OCI-LY1 (cell line): ENCODE results near the gene DENND5B.
"Not testable (repeated sequence)": the region's sequence is repeated elsewhere in the genome, so short reads cannot be mapped to it uniquely, and the experiment has no call there.

Experiments
- H2AFZ ChIP-seq: fragments of 200-600 bp; sonication (generic), shearing (Covaris generic); 2 replicates; pipeline ENCODE4 v1.6.0; 2014; ENCODE audit warnings: antibody characterized with exemption, mild to moderate bottlenecking, low read length
- H3F3A ChIP-seq: fragments of 200-600 bp; sonication (generic), shearing (Covaris generic); 2 replicates; pipeline ENCODE4 v1.6.0; 2014; ENCODE audit warnings: mild to moderate bottlenecking, antibody characterized with exemption, low read length, moderate library complexity; ENCODE audit not compliant: insufficient read depth
- H3K27ac ChIP-seq: fragments of 200-600 bp; sonication (generic); 2 replicates; pipeline ENCODE4 v1.5.1; 2014; ENCODE audit warnings: low read length, mixed run types, mild to moderate bottlenecking, low read depth; ENCODE audit not compliant: poor library complexity, severe bottlenecking
- H3K27me3 ChIP-seq: fragments of 200-600 bp; sonication (generic); 2 replicates; pipeline ENCODE4 v1.6.0; 2014; ENCODE audit warnings: antibody characterized with exemption, mild to moderate bottlenecking, low read length, moderate library complexity; ENCODE audit not compliant: insufficient read depth
- H3K36me3 ChIP-seq: fragments of 200-600 bp; sonication (generic); 2 replicates; pipeline ENCODE4 v1.6.1; 2014; ENCODE audit warnings: mild to moderate bottlenecking, antibody characterized with exemption, low read length, moderate library complexity, mixed read lengths; ENCODE audit not compliant: insufficient read depth
- H3K4me1 ChIP-seq: fragments of 200-600 bp; sonication (generic); 2 replicates; pipeline ENCODE4 v1.5.1; 2014; ENCODE audit warnings: mild to moderate bottlenecking, low read length, moderate library complexity; ENCODE audit not compliant: insufficient read depth, severe bottlenecking
- H3K4me2 ChIP-seq: fragments of 200-600 bp; sonication (generic), shearing (Covaris generic); 2 replicates; pipeline ENCODE4 v1.6.1; 2014; ENCODE audit warnings: low read length
- H3K4me3 ChIP-seq: fragments of 200-600 bp; sonication (generic); 2 replicates; pipeline ENCODE4 v1.5.1; 2014; ENCODE audit warnings: low read length, low read depth, mild to moderate bottlenecking, mixed read lengths; ENCODE audit not compliant: poor library complexity, severe bottlenecking
- H3K79me2 ChIP-seq: fragments of 200-600 bp; shearing (Covaris generic); 2 replicates; pipeline ENCODE4 v1.6.1; 2016; ENCODE audit warnings: mixed run types, low read length, mixed read lengths; ENCODE audit not compliant: insufficient read depth
- H3K9ac ChIP-seq: fragments of 200-600 bp; sonication (generic), shearing (Covaris generic); 2 replicates; pipeline ENCODE4 v1.6.1; 2014; ENCODE audit warnings: mild to moderate bottlenecking, low read length, mixed read lengths
- H3K9me2 ChIP-seq: fragments of 200-600 bp; sonication (generic), shearing (Covaris generic); 2 replicates; pipeline ENCODE4 v1.6.1; 2014; ENCODE audit warnings: low read depth, mild to moderate bottlenecking, low read length, mixed read lengths
- H3K9me3 ChIP-seq: fragments of 200-600 bp; shearing (Covaris generic); 2 replicates; pipeline ENCODE4 v1.6.1; 2014; ENCODE audit warnings: low read length, mixed read lengths
- H4K20me1 ChIP-seq: fragments of 200-600 bp; sonication (generic), shearing (Covaris generic); 2 replicates; pipeline ENCODE4 v1.6.0; 2016; ENCODE audit warnings: mild to moderate bottlenecking, low read length; ENCODE audit not compliant: insufficient read depth
- EZH2 ChIP-seq: fragments of 200-600 bp; sonication (generic), shearing (Covaris generic); IDR thresholded peaks from 2 replicates; pipeline ENCODE4 v1.8.0; 2017; ENCODE audit warnings: borderline replicate concordance, mixed run types, mild to moderate bottlenecking, antibody characterized with exemption, low read length, moderate library complexity, mixed read lengths
- TF ChIP-seq, protein P1 (sequence below): fragments of 200-600 bp; sonication (generic), shearing (Covaris generic); IDR thresholded peaks from 2 replicates; pipeline ENCODE4 v1.5.1; 2017; ENCODE audit warnings: mild to moderate bottlenecking, antibody characterized with exemption, low read length, moderate library complexity, mixed read lengths

DENND5B gene

GRCh38 chr12:31620311-31620710 is 29.4 kb upstream of the DENND5B start:
- no peaks in the 10 kb centered on the region for H3F3A ChIP-seq
- no peak overlapping the region for H2AFZ ChIP-seq
- H3K9ac ChIP-seq: no peak overlapping the region
- no peak overlapping the region for H3K4me2 ChIP-seq
- H3K9me3 ChIP-seq: no peaks in the 10 kb centered on the region
- no peaks in the 10 kb centered on the region for H3K79me2 ChIP-seq
- no peaks in the 10 kb centered on the region for H3K9me2 ChIP-seq
- H3K4me3 ChIP-seq: no peak overlapping the region
- no peaks in the 10 kb centered on the region for H3K36me3 ChIP-seq
- H4K20me1 ChIP-seq: no peaks in the 10 kb centered on the region
- H3K27ac ChIP-seq: no peak overlapping the region
- peaks cover 8% of the 10 kb centered on the region for H3K4me1 ChIP-seq
- H3K27me3 ChIP-seq: no peaks in the 10 kb centered on the region
- TF ChIP-seq, protein P1, sequence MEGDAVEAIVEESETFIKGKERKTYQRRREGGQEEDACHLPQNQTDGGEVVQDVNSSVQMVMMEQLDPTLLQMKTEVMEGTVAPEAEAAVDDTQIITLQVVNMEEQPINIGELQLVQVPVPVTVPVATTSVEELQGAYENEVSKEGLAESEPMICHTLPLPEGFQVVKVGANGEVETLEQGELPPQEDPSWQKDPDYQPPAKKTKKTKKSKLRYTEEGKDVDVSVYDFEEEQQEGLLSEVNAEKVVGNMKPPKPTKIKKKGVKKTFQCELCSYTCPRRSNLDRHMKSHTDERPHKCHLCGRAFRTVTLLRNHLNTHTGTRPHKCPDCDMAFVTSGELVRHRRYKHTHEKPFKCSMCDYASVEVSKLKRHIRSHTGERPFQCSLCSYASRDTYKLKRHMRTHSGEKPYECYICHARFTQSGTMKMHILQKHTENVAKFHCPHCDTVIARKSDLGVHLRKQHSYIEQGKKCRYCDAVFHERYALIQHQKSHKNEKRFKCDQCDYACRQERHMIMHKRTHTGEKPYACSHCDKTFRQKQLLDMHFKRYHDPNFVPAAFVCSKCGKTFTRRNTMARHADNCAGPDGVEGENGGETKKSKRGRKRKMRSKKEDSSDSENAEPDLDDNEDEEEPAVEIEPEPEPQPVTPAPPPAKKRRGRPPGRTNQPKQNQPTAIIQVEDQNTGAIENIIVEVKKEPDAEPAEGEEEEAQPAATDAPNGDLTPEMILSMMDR: no peak
- no peak for TF ChIP-seq EZH2

DNA sequence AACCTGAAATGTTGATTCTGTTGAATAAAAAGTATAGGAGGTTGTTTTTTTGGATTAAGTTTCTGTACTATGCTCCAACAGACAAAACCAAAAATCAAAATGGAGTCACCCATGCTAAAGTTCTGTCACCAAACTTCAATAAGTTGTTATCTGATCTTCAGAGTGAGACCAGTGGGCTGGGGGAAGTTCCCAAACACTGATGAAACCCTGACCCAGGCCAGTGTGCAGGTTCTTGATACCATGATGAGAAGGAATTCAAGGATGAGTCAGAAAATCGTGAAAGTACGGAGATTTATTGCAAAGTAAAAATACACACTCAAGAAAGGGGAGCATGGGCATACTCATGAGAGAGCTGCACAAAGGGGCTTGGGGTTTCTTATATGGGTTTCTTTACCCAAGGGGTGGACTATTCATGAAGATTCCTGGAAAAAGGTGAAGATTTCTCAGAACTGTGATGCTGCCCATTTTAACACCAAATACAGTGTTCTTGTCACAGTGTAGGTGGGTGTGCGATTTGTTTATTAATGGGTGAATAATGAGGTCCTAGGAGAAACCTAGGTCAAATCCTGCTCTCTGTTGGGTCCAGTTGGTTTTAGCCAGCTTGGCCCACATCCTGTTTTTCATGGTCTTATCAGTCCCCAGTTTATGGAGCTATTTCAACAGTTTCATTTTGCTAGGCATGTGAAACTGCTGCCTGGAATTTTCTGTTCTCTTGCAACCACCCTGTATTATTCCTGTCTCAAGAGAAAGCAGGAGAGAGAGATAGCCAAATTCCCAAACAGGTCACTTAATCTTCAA is 27.5 kb upstream of the DENND5B start:
- TF ChIP-seq EZH2: no peak
- TF ChIP-seq, protein P1: no peak
- H3K27me3 ChIP-seq: no peaks in the 10 kb centered on the region
- H2AFZ ChIP-seq: no peak overlapping the region
- no peak overlapping the region for H3K4me2 ChIP-seq
- no peaks in the 10 kb centered on the region for H3K9me2 ChIP-seq
- no peaks in the 10 kb centered on the region for H3K9me3 ChIP-seq
- no peak overlapping the region for H3K27ac ChIP-seq
- no peak overlapping the region for H3K4me3 ChIP-seq
- no peaks in the 10 kb centered on the region for H3K36me3 ChIP-seq
- peaks cover 7% of the 10 kb centered on the region for H3K4me1 ChIP-seq
- H4K20me1 ChIP-seq: no peaks in the 10 kb centered on the region
- no peaks in the 10 kb centered on the region for H3F3A ChIP-seq
- H3K79me2 ChIP-seq: no peaks in the 10 kb centered on the region
- no peak overlapping the region for H3K9ac ChIP-seq

- Histone ChIP-seq H3K4me2 (no peak overlapping the region), H3K36me3 (no peaks in the 10 kb centered on the region; the same call in 1 of the 2 replicates), H3K9me3 (peaks cover 16% of the 10 kb centered on the region), H2AFZ (no peak overlapping the region), H3K27me3 (no peaks in the 10 kb centered on the region), H3K9ac (no peak overlapping the region), H3F3A (no peaks in the 10 kb centered on the region), H4K20me1 (no peaks in the 10 kb centered on the region), H3K9me2 (no peaks in the 10 kb centered on the region), H3K4me1 (no peaks in the 10 kb centered on the region), H3K79me2 (no peaks in the 10 kb centered on the region), H3K27ac (no peak overlapping the region), H3K4me3 (no peak overlapping the region)
- TF ChIP-seq EZH2: no peak
- TF ChIP-seq, protein P1: no peak
Measured at GRCh38 chr12:31612819-31613218, 21.9 kb upstream of the DENND5B start.

GRCh38 chr12:31608299-31608698 is 17.4 kb upstream of the DENND5B start:
- not testable (repeated sequence) for H3K36me3 ChIP-seq, H3K4me3 ChIP-seq, H3K9me2 ChIP-seq, H3K27me3 ChIP-seq, H3F3A ChIP-seq, H3K4me2 ChIP-seq, H3K9ac ChIP-seq, H3K27ac ChIP-seq, H4K20me1 ChIP-seq, H2AFZ ChIP-seq, H3K79me2 ChIP-seq
- H3K4me1 ChIP-seq: peaks cover 22% of the 10 kb centered on the region
- H3K9me3 ChIP-seq: peaks cover 16% of the 10 kb centered on the region
